Caco-2 (cell line): ENCODE measurements around the gene TTC23. TPM values are rescaled to one million over a fixed set of nuclear protein-coding genes. Genes with fewer than 3 reads are reported as not detected.

ENCODE experiments used
- BruUV-seq: library from RNA; stranded (reverse); fragments of 400-500 nt; replicated peaks from 2 replicates; lab custom pipeline; 2021; lab: Mats Ljungman, UMichigan
- CTCF ChIA-PET: fragments of 300-600 bp; sonication (Branson Sonifier 250); formaldehyde crosslinking; loops from one replicate; lab custom pipeline; 2022; ENCODE audit warnings: antibody characterized with exemption; lab: Charles Lee
- POLR2A ChIA-PET: fragments of 300-600 bp; sonication (Branson Sonifier 250); formaldehyde crosslinking; loops from one replicate; lab custom pipeline; 2022; ENCODE audit warnings: antibody characterized with exemption; lab: Charles Lee
- DNase-seq, 2 experiments: peaks; one replicate each; pipeline versions ENCODE4 v3.0.0 to v3.0.0-alpha.2; 2020 to 2022
- H3K27me3 ChIP-seq: replicated peaks from 2 replicates; pipeline ENCODE4 v1.6.0; 2011; ENCODE audit warnings: low read length; ENCODE audit not compliant: control insufficient read depth, insufficient read depth
- H3K36me3 ChIP-seq: 2 replicates; pipeline ENCODE4 v1.5.1; 2011; ENCODE audit warnings: low read length; ENCODE audit not compliant: control insufficient read depth, insufficient read depth
- H3K4me1 ChIP-seq: fragments of 250-450 bp; sonication (Bioruptor Pico); 2 replicates; pipeline ENCODE4 v1.5.1; 2020; ENCODE audit warnings: mild to moderate bottlenecking
- H3K4me3 ChIP-seq: 2 replicates; pipeline ENCODE4 v1.5.1; 2011; ENCODE audit warnings: low read depth, mild to moderate bottlenecking, control low read depth, low read length
- H3K9me3 ChIP-seq: fragments of 250-450 bp; sonication (Bioruptor Pico); 2 replicates; pipeline ENCODE4 v1.5.1; 2020; ENCODE audit warnings: mild to moderate bottlenecking, moderate library complexity
- H3K27ac Mint-ChIP-seq: one replicate; pipeline ENCODE4 v1.8.0; 2022; ENCODE audit warnings: mixed read lengths; ENCODE audit not compliant: unreplicated experiment
- H3K27me3 Mint-ChIP-seq: one replicate; pipeline ENCODE4 v1.8.0; 2022; ENCODE audit warnings: mixed read lengths; ENCODE audit not compliant: insufficient read depth, unreplicated experiment
- H3K36me3 Mint-ChIP-seq: one replicate; pipeline ENCODE4 v1.8.0; 2022; ENCODE audit warnings: mild to moderate bottlenecking, mixed read lengths; ENCODE audit not compliant: insufficient read depth, unreplicated experiment
- H3K4me1 Mint-ChIP-seq: one replicate; pipeline ENCODE4 v1.8.0; 2022; ENCODE audit warnings: low read depth, mixed read lengths; ENCODE audit not compliant: unreplicated experiment
- H3K4me3 Mint-ChIP-seq: one replicate; pipeline ENCODE4 v1.8.0; 2022; ENCODE audit warnings: mild to moderate bottlenecking, moderate library complexity, mixed read lengths; ENCODE audit not compliant: unreplicated experiment
- H3K9me3 Mint-ChIP-seq: one replicate; pipeline ENCODE4 v1.8.0; 2022; ENCODE audit warnings: mixed read lengths; ENCODE audit not compliant: unreplicated experiment
- intact Hi-C: fragments of 100-400 bp; cut with micrococcal nuclease; formaldehyde crosslinking; loops from one replicate; pipeline ENCODE4 v1.10.0; 2022; ENCODE audit not compliant: unreplicated experiment
- total RNA-seq: library from RNA; stranded (reverse); gene quantifications from 2 replicates; pipeline ENCODE4 v1.2.3, GENCODE V29; 2022
- TF ChIP-seq, protein P1 (sequence below), 2 experiments: fragments of 200-600 bp in 1 of 2; IDR thresholded peaks; 1 replicate in 1 of 2; 2 replicates in 1 of 2; pipeline versions ENCODE4 v1.5.1 to v1.8.0; 2011 to 2022; ENCODE audit warnings: antibody characterized with exemption in 1 of 2, control low read depth in 1 of 2, inconsistent platforms in 1 of 2, low read depth in 1 of 2, low read length in 1 of 2, mild to moderate bottlenecking in 1 of 2, moderate library complexity in 1 of 2; ENCODE audit not compliant: insufficient read depth in 1 of 2, severe bottlenecking in 1 of 2, unreplicated experiment in 1 of 2

Gene TTC23
- total RNA-seq, 1 experiment from 2014 or later = 10.8 TPM

DNA sequence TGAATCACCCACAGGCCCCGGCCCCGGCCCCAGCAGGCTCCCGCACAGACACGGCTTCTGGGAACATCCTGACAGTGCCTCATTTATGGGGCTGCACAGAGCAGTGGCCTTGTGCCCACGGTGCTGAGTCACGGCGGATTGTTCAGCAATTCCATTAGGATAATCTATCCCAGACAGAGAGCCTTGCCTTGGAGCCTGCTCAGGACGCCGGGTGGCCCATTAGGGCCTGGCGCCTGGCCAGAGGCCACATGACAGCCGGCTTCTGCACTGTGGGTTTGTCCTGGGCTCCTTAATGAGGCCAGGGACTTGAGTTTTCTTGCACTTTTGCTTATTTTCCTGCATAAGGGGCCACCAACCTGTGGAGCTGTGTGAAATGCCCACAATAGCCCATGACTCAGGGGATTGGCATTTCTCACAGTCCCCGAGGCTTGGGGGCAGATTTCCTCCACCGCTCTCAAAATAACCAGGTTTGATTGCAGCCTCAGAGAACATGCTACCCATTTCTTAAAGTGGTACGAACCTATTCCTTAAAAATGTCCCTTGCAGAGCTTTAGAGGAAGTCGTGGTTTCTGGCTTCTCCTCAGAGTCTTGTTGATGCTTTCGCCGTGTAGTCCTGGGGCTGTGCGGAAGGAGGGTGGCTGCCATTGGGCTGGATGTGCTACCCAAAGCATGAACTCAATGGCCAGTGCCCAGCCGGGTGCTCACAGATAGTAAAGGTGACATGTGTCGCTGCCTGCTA lies 125.5 kb downstream of the TTC23 start:
- TF ChIP-seq, protein P1, sequence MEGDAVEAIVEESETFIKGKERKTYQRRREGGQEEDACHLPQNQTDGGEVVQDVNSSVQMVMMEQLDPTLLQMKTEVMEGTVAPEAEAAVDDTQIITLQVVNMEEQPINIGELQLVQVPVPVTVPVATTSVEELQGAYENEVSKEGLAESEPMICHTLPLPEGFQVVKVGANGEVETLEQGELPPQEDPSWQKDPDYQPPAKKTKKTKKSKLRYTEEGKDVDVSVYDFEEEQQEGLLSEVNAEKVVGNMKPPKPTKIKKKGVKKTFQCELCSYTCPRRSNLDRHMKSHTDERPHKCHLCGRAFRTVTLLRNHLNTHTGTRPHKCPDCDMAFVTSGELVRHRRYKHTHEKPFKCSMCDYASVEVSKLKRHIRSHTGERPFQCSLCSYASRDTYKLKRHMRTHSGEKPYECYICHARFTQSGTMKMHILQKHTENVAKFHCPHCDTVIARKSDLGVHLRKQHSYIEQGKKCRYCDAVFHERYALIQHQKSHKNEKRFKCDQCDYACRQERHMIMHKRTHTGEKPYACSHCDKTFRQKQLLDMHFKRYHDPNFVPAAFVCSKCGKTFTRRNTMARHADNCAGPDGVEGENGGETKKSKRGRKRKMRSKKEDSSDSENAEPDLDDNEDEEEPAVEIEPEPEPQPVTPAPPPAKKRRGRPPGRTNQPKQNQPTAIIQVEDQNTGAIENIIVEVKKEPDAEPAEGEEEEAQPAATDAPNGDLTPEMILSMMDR (IDR thresholded peaks at IDR 0.05; ENCODE audit: insufficient read depth in 1 of 2, low read depth in 1 of 2, low read length in 1 of 2, severe bottlenecking in 1 of 2, unreplicated experiment in 1 of 2) = no peak
- no peaks in the 10 kb centered on the region for H3K36me3 ChIP-seq
- intact Hi-C loops = no loop called here
- peak; percentile 15 to 41 for DNase-seq
- no peaks in the 10 kb centered on the region for H3K36me3 Mint-ChIP-seq
- BruUV-seq = no TSS peak
- ChIA-PET CTCF (interaction anchor here (0.6 to 1.6 kb wide), 2 partner anchors 24 to 32 kb away, joined by 3 read pairs; no protein-coding TSS in a partner anchor), POLR2A (no interaction called here)
- peak overlapping the region; percentile 26 for H3K27ac Mint-ChIP-seq
- no peak overlapping the region for H3K4me3 Mint-ChIP-seq
- no peaks in the 10 kb centered on the region for H3K4me1 Mint-ChIP-seq
- no peaks in the 10 kb centered on the region for H3K9me3 ChIP-seq
- H3K27me3 ChIP-seq = no peaks in the 10 kb centered on the region
- peaks cover 10% of the 10 kb centered on the region for H3K4me1 ChIP-seq
- no peaks in the 10 kb centered on the region for H3K9me3 Mint-ChIP-seq
- H3K4me3 ChIP-seq = no peak overlapping the region
- no peaks in the 10 kb centered on the region for H3K27me3 Mint-ChIP-seq

DNA sequence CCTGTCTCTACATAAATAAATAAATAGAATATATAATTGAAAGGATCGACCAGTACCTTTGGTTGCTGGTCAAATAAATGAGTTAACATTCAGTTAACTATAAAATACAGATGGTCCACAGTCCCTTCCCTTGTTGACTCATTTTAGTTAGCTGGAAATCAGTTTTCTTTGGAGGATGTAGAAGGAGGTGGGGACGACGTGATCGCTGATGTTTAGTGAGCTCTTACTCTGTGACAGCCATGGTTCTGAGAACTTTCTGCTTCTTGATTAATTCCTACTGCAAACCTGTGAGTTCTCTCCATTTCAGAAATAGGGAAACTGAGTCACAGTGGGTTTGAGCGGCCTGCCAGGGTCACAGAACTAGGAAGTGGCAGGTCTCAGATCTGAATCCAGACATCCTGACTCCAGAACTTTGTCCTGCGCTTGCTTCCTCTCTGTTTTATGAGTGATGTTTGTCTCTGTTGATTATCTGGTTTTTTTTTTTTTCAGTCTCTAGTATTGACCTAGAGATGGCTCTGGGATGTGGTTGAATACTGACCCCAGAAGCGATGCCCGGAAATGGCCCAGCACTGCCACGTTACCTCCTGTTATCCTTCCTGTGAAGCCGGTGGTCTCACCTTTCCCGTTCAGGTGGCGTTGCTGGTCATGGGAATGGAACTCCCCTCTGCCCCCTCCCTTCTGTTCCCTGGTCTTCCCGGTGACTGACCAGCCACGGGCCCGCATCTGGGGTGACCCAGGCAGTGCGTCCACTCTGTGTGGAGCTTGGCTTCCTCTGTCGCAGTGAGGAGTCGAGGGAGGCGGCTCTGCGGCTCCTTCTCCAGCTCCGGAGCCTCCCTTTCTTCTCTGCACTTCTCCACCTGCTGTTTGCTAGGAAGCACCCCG lies 126.3 kb downstream of the TTC23 start:
- Histone ChIP-seq H3K36me3 (no peaks in the 10 kb centered on the region), H3K4me3 (no peak overlapping the region), H3K9me3 (no peaks in the 10 kb centered on the region), H3K27me3 (no peaks in the 10 kb centered on the region), H3K4me1 (peaks cover 10% of the 10 kb centered on the region)
- TF ChIP-seq, protein P1 (IDR thresholded peaks at IDR 0.05; ENCODE audit: insufficient read depth in 1 of 2, low read depth in 1 of 2, low read length in 1 of 2, severe bottlenecking in 1 of 2, unreplicated experiment in 1 of 2) = no peak
- ChIA-PET CTCF (no interaction called here), POLR2A (no interaction called here)
- Mint-ChIP-seq H3K4me1 (no peaks in the 10 kb centered on the region), H3K9me3 (no peaks in the 10 kb centered on the region), H3K27me3 (no peaks in the 10 kb centered on the region), H3K4me3 (no peak overlapping the region), H3K27ac (peak overlapping the region; percentile 26), H3K36me3 (peaks cover 4% of the 10 kb centered on the region)
- intact Hi-C loops = no loop called here
- DNase-seq = no peak
- BruUV-seq = no TSS peak

DNA sequence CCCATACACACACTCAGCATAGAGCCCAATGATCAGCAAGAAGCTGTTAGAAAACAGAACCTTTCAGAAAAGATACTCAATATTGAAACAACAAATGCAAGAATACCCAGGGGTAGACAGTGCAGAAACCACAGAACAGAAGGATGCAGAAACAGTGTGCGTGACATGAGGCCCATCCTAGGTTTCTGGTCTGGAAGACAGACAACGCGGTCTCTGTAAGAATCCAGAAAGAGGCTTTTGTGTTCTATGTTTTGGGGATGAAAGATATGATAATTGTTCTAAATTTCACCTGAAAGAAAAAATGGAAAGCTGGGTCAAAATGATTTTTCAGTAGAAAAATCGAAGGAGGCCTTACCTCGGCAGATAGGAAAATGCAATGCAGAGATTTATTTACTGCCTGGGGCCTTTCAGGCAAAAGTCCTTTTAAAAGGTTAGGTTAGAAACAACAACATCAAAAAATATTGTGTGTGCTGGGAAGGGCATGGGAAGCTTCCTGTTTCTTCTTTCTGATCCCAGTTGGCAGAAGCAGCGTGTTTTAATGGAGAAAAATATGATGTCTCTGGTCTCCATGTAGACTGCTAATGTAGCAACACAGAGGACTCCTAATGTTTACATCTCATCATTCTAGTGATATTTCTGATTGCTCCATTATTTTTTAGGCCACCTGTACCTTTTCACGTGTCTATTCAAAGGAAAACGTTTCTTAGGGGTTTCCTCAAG lies 127.5 kb downstream of the TTC23 start:
- Mint-ChIP-seq H3K9me3 (no peaks in the 10 kb centered on the region), H3K27ac (no peak overlapping the region), H3K36me3 (peaks cover 5% of the 10 kb centered on the region), H3K27me3 (no peaks in the 10 kb centered on the region), H3K4me1 (no peaks in the 10 kb centered on the region), H3K4me3 (no peak overlapping the region)
- DNase-seq = no peak
- POLR2A ChIA-PET = no interaction called here
- Histone ChIP-seq H3K4me3 (no peak overlapping the region), H3K36me3 (no peaks in the 10 kb centered on the region), H3K27me3 (no peaks in the 10 kb centered on the region), H3K9me3 (no peaks in the 10 kb centered on the region), H3K4me1 (peaks cover 10% of the 10 kb centered on the region)
- TF ChIP-seq, protein P1 (IDR thresholded peaks at IDR 0.05; ENCODE audit: insufficient read depth in 1 of 2, low read depth in 1 of 2, low read length in 1 of 2, severe bottlenecking in 1 of 2, unreplicated experiment in 1 of 2) = no peak
- CTCF ChIA-PET = no interaction called here
- BruUV-seq = no TSS peak
- intact Hi-C loops = no loop called here
